HG03025 (cell line): ENCODE measurements around the gene AGPAT4.
"Not testable (repeated sequence)": the region's sequence is repeated elsewhere in the genome, so short reads cannot be mapped to it uniquely, and the experiment has no call there.

ENCODE experiments used
- ATAC-seq: cut with Tn5 transposase; IDR thresholded peaks from one replicate; pipeline ENCODE4 v1.9.1; 2021; ENCODE audit warnings: mild to moderate bottlenecking, moderate library complexity; ENCODE audit not compliant: unreplicated experiment, low FRiP score

Gene AGPAT4

GRCh38 chr6:161128230-161128629 lies 145.6 kb downstream of the AGPAT4 start:
- no peak for ATAC-seq

- no peak for ATAC-seq
These were observed 146.7 kb downstream of the AGPAT4 start for GRCh38 chr6:161127071-161127740.

- no peak for ATAC-seq
These were observed 148.3 kb downstream of the AGPAT4 start for GRCh38 chr6:161125591-161125990.

- not testable (repeated sequence) for ATAC-seq
These were observed 150.5 kb downstream of the AGPAT4 start for GRCh38 chr6:161123319-161123718.

- ATAC-seq = no peak
These were observed 155.9 kb downstream of the AGPAT4 start for GRCh38 chr6:161117942-161118341.

GRCh38 chr6:161117308-161117707 lies 156.6 kb downstream of the AGPAT4 start:
- no peak for ATAC-seq

GRCh38 chr6:161116554-161116953 lies 157.3 kb downstream of the AGPAT4 start:
- ATAC-seq = no peak

GRCh38 chr6:161115468-161115867 lies 158.4 kb downstream of the AGPAT4 start:
- no peak for ATAC-seq

- ATAC-seq = no peak
These were observed 162.6 kb downstream of the AGPAT4 start for GRCh38 chr6:161111261-161111660.

GRCh38 chr6:161110028-161110779 lies 163.7 kb downstream of the AGPAT4 start:
- ATAC-seq = no peak

- no peak for ATAC-seq
These were observed 164.5 kb downstream of the AGPAT4 start for GRCh38 chr6:161109366-161109765.

GRCh38 chr6:161108916-161109315 lies 164.9 kb downstream of the AGPAT4 start:
- ATAC-seq = no peak

- no peak for ATAC-seq
These were observed 165.8 kb downstream of the AGPAT4 start for GRCh38 chr6:161107779-161108730.

- ATAC-seq = no peak
These were observed 168.5 kb downstream of the AGPAT4 start for GRCh38 chr6:161105408-161105807.

- ATAC-seq = no peak
These were observed 168.9 kb downstream of the AGPAT4 start for GRCh38 chr6:161104966-161105365.

- no peak for ATAC-seq
These were observed 170.4 kb downstream of the AGPAT4 start for GRCh38 chr6:161103475-161103874.

- no peak for ATAC-seq
These were observed 172.3 kb downstream of the AGPAT4 start for GRCh38 chr6:161101517-161101916.

GRCh38 chr6:161100072-161100471 lies 173.8 kb downstream of the AGPAT4 start:
- ATAC-seq = no peak

- no peak for ATAC-seq
These were observed 177.9 kb downstream of the AGPAT4 start for GRCh38 chr6:161095916-161096315.

GRCh38 chr6:161094955-161095354 lies 178.9 kb downstream of the AGPAT4 start:
- no peak for ATAC-seq
